HG03060 (cell line): Measurements from ENCODE around the gene FOXN3.

Source experiments
- ATAC-seq: cut with Tn5 transposase; IDR thresholded peaks from one replicate; pipeline ENCODE4 v1.9.1; 2021; ENCODE audit warnings: low read depth, moderate number of reproducible peaks; ENCODE audit not compliant: unreplicated experiment

The FOXN3 gene

GRCh38 chr14:89146274-89146673 is 270.8 kb downstream of the FOXN3 start:
- no peak for ATAC-seq

GRCh38 chr14:89144642-89145041 is 272.4 kb downstream of the FOXN3 start:
- no peak for ATAC-seq

- no peak for ATAC-seq
These were observed 273.0 kb downstream of the FOXN3 start for GRCh38 chr14:89144066-89144465.

DNA sequence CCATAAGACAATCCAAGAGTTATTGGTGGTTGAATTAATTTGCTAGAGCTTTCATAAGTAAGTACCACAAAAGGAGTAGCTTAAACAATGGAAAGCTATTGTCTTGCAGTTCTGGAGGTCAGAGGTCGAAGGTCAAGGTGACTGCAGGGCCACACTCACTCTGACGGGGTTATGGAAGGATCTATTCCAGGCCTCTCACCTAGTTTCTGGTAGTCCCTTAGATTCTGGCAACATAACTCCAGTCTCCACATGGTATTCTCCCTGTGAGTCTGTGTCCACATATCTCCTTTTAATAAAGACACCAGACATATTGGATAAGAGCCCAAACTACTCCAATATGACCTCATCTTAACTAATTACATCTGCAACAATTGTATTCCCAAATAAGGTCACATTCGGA is 273.4 kb downstream of the FOXN3 start:
- no peak for ATAC-seq

- ATAC-seq: no peak
These were observed 274.7 kb downstream of the FOXN3 start for GRCh38 chr14:89142366-89142765.

- ATAC-seq: no peak
These were observed 275.2 kb downstream of the FOXN3 start for GRCh38 chr14:89141862-89142261.

DNA sequence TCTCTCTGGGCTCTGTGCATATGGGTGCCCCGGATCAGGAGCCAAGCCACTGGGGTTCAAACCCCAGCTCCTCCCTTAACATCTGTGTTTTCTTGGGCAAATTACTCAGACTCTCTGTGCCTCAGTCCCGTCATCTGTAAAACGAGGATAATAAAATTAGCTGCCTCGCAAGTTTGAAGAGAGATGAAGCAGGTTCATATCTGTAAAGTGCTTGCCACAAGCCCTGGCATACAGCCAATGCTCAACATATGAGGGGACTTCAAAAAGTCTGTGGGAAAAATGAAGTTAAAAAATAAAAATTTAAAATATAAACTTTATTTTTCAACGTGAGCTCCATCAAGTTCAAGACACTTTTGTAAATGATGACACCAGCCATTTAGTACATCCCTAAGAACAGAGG is 276.7 kb downstream of the FOXN3 start:
- ATAC-seq: no peak

DNA sequence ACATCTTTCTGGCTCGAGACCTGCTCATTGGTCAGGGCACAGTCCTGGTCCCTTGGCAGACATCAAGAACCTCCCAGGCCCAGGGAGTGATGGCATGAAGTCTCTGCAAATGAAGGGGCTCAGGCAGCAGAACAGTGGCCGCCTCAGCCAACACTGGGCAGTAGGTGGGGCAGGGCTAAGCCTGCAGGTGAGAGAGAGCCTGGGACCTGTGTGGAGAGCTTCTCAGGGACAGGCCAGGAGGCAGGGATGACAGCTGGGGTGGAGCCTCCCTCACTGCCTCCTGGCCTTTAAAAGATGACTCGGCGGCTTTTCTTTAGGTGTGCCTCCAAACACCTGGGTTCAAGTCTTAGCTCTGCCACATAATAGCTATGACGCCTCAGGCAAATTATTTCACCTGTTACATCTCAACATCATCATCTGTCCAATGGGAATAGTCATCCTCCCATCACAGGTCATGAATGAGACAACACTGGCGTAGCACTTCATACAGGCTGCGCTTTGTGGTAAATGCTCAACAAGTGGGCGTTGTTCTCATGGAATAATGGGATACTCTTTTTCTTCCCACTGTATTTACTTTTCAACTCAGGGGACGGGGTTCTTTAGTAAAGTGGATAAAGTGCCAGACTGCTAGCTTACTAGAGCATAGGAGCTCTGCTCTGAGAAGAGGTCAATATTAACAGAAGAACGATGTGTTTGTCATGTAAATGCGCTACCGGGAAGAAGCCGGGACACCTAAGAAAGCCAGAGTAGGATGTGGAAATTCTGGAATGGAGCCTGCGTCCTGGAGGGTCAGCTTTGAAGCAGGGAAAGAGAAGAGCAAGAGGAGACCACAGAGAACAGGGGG is 277.4 kb downstream of the FOXN3 start:
- no peak for ATAC-seq

DNA sequence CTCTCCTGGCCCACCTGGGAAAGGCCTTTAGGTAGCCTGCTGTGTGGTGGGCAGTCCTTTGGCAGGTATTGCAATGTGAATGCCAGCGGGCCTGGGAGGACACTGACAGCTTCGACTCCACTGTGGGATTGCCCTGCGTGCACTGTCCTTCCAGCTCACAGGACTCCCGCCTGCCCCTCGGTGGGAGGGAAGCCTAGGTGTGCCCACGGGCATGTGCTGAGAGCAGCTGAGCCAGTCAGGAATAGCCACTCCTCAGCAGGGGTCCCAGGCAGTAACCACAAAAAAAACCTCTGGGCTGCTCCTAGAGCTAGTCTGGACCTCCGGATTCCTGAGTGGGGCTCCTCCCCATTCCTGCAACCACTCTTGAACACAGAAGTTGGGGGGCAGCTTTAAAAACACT is 278.2 kb downstream of the FOXN3 start:
- ATAC-seq: no peak

DNA sequence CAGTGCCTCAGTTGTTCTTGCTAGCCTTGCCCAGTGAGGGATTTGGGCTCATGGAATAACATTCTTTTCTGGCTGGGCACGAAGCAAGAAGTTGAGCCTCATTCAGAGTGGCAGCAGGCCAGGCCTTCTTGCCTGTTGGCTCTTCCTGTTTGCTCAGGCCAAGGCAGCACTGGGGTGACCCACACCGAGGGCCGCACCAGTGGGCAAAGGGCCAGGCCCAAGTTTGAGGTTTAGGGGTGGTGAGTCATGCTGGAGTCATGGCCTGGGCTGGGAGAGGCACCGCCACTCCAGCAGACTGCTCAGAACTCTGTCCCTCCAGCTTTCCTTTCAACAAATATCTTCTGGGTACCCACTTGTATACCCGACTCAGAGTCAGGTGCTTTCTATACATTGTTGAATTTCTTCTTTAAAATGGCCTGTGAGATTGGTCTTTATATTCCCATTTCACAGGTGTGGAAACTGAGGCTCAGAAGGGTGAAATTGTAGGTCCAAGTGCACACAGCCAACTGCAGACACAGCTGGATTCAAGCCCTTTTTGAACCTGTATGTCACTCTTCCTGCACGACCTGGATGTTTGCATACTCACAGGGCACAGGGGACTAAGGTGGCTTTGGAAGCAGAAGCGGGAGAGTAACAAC is 279.4 kb downstream of the FOXN3 start:
- no peak for ATAC-seq

- no peak for ATAC-seq
These were observed 280.4 kb downstream of the FOXN3 start for GRCh38 chr14:89136587-89136986.

- no peak for ATAC-seq
These were observed 282.4 kb downstream of the FOXN3 start for GRCh38 chr14:89134640-89135039.

DNA sequence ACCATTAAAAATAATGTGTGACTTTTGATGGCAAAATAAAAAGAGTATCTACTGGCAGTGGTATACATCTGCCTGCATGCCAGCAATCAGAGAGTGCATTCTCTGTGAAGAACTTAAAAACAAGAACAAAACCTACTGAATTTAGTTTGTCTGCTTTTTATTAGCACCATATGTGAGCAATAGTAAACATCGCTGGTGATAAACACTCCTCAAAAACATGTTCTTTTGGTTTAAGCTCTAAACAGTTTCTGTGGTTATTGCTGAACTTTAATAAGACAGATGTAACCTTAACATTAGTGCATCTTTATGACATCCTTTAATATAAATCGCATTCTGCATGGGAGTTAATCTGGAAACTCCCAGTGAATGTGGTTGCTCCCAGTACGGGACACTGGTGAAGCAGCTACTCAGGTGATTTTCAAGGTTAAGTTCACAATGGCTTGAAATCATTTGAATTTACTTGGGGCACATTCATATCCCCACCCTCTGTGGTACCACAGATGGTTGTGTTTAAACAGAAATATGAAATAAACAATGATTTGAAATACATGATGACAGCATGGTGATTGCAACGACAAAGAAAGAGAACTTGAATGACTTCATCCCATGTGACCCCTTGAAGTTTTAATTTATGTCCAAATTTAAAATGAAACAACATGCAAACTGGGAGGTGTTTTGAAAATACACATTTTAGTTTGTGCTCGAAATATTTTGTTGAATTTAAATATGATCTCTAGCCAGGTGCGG is 285.9 kb downstream of the FOXN3 start:
- ATAC-seq: no peak

GRCh38 chr14:89129570-89129969 is 287.5 kb downstream of the FOXN3 start:
- no peak for ATAC-seq

- no peak for ATAC-seq
These were observed 288.6 kb downstream of the FOXN3 start for GRCh38 chr14:89128311-89129026.

DNA sequence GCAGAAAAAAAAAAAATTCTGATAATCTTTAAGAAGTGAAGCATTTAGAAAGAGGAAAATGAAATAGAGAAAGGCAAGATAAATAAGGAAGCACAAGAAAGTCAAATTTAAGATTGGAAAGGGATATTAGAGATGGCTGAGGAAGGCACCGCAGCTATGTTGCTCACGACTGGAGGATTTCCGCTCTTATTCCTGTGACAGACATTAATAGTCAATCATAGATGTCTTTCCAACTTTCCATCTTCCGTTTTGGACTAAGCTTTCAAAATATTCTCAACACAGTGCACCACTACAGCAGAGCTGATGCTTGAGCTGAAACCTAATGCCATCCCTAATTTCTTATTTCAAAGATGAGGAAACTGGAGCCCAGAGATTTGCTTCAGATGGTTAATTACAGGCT is 290.6 kb downstream of the FOXN3 start:
- ATAC-seq: no peak

DNA sequence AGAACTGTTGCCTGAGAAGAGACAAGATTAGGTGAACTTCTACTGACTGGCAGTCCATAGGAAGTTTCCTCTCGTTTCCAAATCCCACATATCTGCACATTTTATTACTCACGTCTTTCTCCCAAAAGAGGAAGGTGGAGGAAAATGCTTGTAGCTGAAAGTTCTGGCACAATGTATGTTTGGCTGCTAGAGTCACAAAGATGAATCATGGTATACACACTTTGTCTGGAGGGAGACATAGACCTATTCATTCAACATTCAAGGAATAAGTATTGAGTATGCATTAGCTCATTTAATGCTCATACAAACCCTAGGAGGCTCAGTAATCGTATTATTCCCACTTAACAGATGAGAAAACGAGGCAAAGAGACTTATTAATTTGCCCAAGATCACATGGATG is 291.8 kb downstream of the FOXN3 start:
- no peak for ATAC-seq

DNA sequence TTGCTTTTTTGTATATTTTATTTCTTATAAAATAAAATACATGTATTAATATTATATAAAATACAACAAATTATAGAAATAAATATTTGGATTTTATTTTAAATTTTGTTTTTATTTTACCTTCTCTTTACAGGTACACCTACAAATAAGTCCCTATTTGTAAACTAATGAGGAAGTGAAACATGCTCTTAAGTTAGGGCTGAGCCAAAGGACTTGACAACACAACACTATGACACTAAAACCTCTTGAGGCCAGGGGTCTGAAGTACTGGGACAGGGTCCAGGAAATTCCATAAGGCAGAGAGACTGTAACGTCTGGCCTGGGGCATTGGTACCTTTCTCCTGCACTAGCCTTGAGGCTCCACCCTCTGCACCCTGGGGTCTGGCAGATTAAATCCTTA is 293.2 kb downstream of the FOXN3 start:
- no peak for ATAC-seq

GRCh38 chr14:89123215-89123614 is 293.8 kb downstream of the FOXN3 start:
- ATAC-seq: no peak

- no peak for ATAC-seq
These were observed 294.9 kb downstream of the FOXN3 start for GRCh38 chr14:89121968-89122620.
